Measurements from ENCODE around the gene GPC2.
"Not testable (repeated sequence)": the region's sequence is repeated elsewhere in the genome, so short reads cannot be mapped to it uniquely, and the experiment has no call there.

GPC2 gene, protein sequence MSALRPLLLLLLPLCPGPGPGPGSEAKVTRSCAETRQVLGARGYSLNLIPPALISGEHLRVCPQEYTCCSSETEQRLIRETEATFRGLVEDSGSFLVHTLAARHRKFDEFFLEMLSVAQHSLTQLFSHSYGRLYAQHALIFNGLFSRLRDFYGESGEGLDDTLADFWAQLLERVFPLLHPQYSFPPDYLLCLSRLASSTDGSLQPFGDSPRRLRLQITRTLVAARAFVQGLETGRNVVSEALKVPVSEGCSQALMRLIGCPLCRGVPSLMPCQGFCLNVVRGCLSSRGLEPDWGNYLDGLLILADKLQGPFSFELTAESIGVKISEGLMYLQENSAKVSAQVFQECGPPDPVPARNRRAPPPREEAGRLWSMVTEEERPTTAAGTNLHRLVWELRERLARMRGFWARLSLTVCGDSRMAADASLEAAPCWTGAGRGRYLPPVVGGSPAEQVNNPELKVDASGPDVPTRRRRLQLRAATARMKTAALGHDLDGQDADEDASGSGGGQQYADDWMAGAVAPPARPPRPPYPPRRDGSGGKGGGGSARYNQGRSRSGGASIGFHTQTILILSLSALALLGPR

DNA sequence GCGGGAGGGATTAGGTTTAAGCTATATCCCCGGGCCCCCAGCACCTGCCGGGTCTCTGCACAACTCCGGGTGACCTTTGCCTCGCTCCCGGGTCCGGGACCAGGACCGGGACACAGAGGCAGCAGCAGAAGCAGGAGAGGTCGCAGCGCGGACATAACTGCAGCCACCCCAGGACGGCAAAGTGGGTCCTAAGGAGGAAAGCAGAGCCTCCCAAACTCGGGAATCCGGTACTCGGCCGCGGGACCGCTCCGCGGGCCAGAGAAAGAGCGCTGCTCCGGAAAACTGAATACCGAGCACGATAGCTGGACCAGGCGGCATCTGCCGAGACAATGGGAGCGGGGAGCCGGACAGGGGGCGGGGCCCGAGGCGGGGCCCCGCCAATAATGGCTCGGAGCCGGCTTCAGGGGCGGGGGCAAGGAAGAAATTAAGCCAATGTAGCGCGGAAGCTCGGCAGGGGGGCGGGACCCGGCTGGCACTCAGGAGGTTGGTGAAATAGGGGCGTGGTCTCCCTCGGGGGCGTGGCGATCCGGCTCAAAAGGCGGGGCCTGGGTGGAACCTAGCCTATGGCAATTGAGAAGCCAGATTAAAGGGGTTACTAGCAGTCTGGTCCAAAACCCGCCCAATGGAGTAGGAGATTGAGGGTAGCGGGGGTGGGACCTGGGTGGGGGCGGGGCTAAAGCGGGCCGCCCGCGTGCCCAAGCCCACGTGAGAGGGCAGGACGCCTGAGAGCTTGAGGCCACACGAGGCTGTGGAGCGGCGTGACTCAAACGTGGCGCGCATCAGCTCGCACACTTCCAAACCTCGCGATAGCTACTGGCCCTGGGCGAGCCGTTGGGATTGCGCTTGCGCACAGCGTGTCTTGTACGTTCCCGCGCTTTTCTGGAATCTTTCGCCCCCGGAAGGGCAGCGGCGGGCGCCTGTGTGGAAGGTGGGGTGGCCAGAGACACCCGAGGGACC lies at the start of gene GPC2, which contains the start of gene STAG3:
Gene GPC2 (minus strand): TSS at position 337 of the 957 bp plus-strand sequence. CDS start 182 bp downstream, at position 155.
Gene STAG3 (plus strand): TSS at position 874 of the 957 bp plus-strand sequence. CDS start 2,639 bp downstream, outside the sequence.
- DNase-seq (ENCODE audit: low read depth) = peak; percentile 91

DNA sequence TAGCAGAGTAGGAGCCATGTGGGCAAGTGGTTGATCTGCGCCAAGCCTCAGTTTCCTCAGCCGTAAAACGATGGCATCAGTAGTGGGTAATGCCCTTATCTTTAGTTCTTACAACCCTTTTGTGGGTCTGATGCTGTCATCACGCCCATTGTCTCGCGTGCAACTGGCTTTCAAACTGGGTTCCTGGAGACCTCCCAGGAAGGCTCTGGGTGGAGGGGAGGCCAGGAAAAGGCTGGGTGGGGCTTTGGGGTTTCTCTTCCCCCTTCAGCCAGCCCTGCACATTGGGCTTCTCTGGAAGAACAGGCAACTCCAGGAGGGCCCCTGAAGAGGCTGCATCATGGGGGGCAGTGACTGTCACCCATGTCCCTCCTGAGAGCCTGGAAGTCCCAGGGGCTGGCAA lies 47.7 kb upstream of the GPC2 start:
- DNase-seq (ENCODE audit: low read depth) = not testable (repeated sequence)

DNA sequence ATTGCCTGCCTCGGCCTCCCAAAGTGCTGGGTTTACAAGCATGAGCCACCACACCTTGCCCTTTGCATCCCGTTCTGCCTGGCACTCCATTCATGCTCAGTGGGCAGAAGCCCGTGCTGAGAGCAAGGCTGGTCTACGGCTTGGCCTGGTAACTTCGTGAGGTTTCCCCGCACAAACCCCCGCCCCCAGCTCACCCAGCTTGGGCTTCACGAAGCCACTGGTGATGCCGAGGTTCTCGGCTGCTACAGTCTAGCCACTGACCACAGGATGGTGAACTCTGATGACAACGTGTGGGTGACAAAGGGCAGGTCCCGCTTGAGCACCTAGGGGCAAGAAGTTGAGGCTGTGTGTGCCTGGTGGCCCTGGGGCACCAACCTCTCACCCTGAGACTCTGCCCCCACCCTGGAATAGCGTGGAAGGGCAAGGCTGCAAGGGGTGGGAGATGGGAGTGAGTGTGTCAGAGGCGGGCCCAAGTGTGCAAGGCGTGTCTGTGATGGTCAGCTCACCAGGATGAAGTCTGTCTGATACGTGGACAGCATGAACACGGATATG lies 46.3 kb upstream of the GPC2 start:
- DNase-seq (ENCODE audit: low read depth) = not testable (repeated sequence)

DNA sequence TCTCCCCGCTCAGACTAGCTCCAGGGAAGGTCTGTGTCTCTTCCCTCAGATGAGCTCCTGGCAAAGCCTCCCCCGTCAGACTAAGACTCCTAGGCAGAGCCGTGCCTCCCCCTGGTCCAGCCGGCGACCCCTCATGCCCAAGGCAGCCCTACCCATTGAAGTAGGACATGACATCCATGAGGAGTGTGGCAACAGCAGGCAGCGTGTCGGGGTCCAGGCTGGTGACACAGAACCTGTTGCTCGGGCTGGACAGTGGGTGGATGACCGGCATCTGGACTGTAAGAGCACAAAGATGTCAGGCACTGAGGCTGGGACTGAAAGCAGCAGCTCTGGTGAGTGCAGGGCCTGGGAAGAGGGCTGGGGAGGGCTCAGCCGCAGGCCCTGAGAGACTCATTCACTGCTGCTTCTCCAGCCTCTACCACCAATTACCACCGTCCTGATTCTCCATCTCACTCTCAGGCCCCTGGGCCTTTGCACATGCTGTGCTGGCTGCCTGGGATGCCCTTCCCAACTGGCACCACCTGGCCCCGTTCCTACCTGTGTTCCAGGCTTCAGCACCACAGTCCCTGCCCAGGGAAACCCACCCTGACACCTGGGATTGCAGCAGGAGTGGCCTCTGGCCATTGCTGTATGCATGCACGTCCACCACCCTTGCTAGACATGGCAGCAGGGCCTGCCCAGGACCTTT lies 45.4 kb upstream of the GPC2 start:
- no peak for DNase-seq (ENCODE audit: low read depth)

DNA sequence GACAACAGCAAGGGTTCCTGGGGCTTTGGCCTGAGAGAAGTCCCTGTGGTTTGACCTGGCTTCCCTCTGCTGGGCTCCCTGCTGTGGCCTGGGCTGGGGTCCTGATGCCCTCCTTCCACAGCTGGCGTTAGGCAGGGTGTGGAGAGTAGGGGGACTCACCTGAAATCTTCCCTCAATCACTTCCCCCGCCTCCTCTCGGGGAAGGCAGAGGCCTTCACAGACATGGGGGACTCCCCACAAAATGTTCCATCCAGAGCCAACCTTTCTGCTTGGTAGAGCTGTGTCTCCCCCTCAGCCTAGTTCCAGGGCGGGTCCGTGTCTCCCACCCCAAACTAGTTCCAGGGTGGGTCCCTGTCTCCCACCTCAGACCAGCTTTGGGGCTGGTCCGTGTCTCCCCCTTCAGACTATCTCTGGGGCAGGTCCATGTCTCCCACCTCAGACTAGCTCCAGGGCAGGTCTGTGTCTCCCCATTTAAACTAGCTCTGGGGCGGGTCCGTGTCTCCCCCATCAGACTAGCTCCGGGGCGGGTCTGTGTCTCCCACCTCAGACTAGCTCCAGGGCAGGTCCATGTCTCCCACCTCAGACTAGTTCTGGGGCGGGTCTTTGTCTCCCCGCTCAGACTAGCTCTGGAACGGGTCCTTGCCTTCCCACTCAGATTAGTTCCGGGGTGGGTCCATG lies 44.7 kb upstream of the GPC2 start:
- DNase-seq (ENCODE audit: low read depth) = peak; percentile 20

DNA sequence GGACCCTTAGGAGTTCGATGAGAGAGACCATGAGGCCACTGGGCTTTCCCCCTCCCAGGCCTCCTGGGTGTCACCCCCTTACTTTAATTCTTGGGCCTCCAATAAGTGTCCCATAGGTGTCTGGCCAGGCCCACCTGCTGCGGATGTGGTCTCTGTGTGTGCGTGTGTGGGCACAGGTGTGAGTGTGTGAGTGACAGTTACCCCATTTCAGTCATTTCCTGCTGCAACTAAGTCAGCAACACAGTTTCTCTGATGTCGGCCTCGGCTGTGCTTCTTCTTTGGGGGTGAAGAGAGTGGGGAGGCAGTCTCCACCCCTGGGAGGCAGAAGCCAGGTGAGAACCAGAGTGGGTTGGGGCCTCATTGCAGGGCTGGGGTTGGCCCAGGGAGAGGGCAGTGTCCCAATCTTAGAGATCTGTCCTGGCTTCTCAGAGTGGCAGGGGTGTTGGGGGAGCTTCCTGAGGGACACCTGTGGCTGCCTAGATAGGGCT lies 44.1 kb upstream of the GPC2 start:
- DNase-seq (ENCODE audit: low read depth) = peak; percentile 65

DNA sequence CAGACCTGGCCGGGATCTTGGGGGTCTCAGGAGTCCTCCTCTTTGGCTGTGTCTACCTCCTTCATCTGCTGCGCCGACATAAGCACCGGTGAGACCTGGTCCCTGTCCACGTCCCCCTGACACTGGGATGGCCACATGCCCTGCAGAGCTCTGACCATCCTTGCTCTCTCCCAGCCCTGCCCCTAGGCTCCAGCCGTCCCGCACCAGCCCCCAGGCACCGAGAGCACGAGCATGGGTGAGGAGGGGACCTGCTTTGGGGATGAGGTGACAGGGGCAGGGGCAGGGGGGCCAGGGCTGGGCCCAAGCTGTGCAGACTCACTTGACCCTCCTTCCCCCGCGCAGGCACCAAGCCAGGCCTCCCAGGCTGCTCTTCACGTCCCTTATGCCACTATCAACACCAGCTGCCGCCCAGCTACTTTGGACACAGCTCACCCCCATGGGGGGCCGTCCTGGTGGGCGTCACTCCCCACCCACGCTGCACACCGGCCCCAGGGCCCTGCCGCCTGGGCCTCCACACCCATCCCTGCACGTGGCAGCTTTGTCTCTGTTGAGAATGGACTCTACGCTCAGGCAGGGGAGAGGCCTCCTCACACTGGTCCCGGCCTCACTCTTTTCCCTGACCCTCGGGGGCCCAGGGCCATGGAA lies 43.5 kb upstream of the GPC2 start:
- no peak for DNase-seq (ENCODE audit: low read depth)

DNA sequence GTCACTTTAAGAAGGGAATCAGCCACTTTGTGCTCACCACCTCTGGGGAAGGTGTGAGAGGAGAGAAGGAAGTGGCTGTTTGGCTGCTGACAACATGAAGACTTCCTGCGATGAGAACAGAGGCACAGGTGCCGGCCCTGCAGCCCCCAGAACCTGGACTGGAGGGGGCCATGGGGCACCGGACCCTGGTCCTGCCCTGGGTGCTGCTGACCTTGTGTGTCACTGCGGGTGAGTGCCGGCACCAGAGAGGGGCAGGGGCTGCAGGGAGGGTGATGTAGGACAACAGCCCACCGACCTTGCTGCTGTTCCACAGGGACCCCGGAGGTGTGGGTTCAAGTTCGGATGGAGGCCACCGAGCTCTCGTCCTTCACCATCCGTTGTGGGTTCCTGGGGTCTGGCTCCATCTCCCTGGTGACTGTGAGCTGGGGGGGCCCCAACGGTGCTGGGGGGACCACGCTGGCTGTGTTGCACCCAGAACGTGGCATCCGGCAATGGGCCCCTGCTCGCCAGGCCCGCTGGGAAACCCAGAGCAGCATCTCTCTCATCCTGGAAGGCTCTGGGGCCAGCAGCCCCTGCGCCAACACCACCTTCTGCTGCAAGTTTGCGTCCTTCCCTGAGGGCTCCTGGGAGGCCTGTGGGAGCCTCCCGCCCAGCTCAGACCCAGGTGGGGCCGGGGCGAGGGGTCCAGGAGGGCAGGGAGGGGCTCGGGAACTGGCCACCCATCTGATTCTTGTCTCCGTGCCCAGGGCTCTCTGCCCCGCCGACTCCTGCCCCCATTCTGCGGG lies 42.8 kb upstream of the GPC2 start, which contains the start of gene PVRIG:
Gene PVRIG (plus strand): TSS at position 149 of the 785 bp plus-strand sequence. CDS start 22 bp downstream, at position 171.
- DNase-seq (ENCODE audit: low read depth) = not testable (repeated sequence)

DNA sequence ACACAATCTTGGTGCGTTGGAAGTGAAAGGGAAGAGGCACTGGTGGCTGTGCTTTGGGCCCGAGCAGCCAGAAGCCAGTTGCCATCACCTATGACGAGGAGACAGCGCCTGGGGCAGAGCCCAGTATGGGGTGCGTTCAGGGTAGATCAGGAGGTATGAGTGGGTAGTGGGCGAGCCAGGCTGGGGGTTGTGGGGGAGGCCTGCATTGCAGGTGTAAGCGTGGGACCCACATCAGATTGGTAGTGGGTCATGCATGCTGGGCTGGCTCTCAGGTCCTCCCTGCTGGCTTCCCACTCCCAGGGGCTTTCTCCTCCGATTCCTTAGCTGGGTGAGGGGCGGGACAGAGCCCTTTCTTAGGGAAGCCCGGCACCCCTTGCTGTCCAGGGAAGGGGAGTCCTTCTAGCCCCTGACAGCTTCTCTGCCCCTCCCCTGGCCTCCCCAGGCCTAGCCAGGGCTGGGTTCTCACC lies 42.1 kb upstream of the GPC2 start:
- no peak for DNase-seq (ENCODE audit: low read depth)

DNA sequence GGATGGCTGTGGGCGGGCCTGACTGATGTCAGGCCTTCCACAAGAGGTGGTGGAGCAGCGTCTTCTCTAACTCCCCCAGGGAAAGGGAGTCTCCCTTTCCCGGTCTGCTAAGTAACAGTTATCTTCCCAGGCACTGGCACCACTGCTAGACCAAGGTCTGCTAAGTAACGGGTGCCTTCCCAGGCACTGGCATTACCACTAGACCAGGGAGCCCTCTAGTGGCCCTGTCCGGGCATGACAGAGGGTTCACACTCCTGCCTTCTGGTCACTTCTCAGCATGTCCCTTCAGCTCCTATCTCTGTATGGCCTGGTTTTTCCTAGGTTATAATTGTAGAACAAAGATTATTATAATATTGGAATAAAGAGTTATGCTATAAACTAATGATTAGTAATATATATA lies 40.8 kb upstream of the GPC2 start:
- peak; percentile 71 for DNase-seq (ENCODE audit: low read depth)

DNA sequence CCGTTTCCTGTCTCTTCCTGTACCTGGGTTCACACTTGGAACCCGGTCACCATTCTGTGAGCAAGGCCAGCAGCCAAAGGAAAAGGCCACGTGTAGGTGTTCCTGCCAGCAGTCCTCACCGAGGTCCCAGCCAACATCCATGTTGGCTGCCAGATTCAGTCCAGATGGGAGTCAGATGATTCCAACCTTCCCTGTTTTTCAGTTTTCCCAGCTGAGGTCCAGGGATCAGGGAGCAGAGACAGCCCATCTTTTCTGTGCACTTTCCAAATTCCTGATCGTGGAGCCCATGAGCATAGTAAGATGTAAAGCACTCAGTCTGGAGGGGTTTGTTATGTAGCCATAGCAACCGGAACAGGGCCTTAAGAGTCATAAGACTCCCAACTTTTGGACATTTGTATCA lies 38.7 kb upstream of the GPC2 start:
- no peak for DNase-seq (ENCODE audit: low read depth)

DNA sequence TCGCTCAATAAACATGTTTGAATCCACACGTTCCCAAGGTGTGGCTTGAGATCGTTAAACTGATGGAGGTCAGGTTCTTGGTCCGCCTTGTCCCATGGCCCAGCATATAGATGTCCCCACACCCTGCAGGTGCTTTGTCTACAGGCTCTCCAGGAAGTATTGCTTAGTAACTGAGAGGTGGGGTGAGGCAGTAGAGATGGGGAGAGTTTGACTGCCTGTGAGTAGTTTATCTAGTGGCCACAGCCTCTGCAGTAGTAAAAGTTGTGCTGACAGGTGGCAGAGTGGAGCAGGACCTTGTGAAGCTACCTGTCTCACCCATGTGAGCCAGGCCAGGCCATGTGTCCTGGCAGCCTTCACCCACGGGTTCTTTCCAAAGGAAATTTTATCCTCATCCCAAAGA lies 37.2 kb upstream of the GPC2 start:
- DNase-seq (ENCODE audit: low read depth) = not testable (repeated sequence)

DNA sequence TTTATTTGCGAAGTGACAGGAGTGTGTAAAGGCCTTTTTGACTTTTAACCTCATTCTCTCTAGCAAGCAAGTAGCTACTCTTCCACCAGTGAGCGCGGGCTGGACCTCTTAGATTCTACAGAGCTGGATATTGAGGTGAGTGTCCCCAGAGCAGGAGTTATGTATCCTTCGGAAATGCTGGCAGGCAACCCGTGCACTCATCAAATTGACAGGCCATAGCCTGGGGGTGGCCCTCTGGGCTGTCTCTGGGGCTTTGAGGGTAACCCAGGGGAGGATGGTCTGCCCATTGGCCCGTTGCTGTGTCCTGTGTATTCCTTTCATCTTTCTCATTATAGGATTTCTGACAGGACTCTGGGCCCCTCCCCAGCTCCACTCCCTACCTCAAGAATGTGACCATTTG lies 36.5 kb upstream of the GPC2 start:
- no peak for DNase-seq (ENCODE audit: low read depth)

DNA sequence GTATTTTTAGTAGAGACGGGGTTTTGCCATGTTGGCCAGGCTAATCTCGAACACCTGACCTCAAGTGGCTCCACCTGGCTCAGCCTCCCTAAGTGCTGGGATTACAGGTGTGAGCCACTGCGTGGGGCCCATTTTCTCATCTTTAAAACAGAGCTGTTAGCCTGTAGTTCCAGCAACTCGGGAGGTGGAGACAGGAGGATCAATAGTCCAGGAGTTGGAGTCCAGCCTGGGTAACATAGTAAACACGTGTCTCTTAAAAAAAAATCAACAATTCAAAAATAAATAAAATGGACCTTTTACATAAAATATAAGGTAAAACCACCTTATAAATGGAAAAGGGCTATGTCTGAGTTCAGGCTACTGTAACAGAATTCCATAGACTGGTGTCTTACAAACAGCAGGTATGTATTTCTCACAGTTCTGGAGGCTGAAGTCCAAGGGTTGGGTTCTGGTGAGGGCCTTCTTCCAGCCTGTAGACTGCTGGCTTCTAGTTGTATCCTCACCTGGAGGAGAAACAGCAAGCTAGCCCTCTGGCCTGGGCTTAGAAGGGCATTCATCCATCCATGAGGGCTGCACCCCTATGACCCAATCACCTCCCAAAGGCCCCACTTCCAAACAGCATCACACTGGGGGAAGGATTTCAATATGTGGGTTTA lies 35.6 kb upstream of the GPC2 start:
- no peak for DNase-seq (ENCODE audit: low read depth)

DNA sequence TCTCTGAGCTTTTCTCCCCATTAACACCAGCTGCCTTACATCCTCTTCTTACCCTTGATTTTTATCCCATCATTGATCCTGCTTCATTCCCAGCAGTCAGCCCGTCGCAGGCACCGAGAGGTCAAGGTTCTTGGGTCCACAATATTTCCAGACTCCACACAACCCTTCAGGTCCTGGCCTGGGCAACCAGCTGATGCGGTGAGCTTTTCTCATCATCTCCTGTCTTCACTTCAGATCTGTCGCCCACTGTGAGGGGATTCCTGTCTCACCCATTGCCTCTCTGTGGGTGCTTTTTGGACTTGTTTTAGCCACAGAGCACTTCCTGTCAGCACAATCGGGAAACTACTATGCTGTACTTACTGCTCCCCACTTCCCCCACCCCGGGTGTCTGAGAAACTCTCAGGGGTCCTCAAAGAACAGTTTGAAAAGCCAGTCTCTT lies 34.2 kb upstream of the GPC2 start:
- peak; percentile 23 for DNase-seq (ENCODE audit: low read depth)

DNA sequence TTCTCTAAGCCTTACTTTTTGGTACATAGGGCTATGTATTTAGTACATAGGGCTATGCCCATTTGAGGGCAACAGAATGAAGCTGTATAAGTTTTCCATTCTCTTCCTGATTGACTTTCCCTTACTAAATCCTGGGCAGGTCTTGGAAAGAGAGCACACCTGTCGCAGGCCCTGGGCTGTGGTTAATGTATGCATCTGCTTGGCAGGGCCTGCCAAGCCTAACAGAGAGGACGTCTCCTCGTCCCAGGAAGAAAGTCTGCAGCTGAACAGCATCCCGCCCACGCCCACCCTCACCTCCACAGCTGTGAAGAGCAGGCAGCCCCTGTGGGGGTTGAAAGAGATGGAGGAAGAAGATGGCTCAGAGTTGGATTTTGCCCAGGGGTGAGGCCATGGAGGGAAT lies 33.6 kb upstream of the GPC2 start:
- no peak for DNase-seq (ENCODE audit: low read depth)

DNA sequence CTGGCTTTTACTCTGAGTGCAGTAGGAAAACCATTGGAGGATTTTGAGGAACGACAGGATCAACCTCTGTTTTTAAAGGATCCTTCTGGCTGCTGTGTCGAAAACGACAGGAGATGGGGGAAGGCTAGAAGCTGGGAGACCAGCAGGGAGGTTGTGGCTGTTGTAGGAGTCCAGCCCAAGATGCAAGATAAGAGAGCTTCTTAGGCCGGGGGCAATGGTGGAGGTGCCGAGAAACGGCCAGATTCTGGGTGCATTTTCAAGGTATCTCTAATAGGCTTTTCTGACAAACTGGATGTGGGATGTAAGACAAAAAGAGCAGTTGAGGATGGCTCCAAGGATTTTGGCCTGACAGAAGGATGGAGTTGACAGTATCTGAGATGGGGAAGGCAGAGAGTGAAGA lies 32.3 kb upstream of the GPC2 start:
- DNase-seq (ENCODE audit: low read depth) = no peak

DNA sequence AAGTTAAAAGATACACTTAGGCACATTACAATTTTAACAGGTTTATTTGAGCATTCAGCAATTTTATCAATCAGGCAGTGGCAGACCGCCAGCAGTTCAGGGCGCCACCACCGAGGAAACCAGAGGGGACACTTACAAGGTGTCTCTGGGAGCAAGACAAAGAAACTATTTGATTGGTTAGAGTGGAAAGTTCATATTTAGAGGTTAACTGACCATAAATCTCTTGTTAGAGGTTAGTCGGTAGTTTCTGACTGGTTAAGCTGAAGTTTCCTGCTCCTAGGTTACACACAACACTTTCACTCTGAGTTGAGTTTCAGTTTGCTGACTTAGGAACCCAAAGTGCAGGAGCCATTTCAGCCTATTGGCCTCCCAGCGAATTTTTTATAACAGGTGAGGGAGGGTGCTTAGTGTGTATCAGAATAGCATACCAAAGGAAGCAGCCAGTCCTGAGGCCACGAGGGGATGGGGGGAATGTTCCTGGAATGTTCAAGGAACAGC lies 31.8 kb upstream of the GPC2 start:
- DNase-seq (ENCODE audit: low read depth) = no peak
